Measurements from ENCODE around the gene PCYT2. TPM values are rescaled to one million over a fixed set of nuclear protein-coding genes. Genes with fewer than 3 reads are reported as not detected.

Gene PCYT2
- total RNA-seq, 1 donor, result 67.0 TPM

DNA sequence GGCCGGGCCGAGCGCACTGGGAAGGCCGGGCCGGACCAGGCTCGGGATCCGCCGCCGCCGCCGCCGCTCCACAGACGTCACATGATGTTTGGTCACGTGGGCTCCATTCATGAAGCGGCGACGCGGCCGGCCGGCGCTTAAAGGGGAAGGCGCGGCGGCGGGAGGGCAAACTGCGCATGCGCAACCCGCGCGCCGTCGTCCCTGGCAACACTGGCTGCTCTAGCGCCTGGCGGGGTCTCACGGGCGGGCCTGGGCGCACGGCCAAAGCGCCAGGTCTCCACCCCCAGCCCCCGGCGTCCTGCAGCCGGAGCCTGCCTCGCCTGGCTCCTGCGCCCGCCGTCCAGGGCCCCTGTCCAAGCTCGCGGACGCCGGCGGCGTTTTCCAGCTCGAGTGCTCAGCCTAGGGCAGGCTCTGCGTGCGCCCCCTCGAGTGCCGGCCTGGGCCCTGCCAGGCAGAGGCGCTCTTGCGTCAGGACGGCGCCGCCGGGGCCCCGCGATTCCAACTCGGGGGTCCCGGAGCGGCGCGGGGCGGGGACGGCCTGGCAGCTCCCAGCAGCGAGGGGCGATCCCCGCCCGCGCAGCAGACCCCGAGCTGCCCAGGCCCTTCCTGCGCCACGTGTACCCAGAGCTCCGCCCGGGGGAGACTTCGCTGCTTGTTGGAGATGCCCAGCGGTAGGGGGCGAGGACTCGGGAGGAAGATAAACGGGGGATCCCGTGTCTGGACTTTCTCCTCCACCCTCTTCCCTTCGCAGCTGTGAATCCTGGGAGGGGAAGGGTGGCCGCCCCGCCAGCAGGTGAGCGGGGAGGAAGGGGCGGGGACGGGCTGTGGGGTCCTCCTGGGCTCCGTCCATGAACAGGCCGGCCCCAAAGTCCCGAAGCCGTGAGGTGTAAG lies 16.7 kb upstream of the PCYT2 start, which contains the start of gene MAFG:
Gene MAFG, minus strand, starts transcription at position 83 of the 891 bp plus-strand sequence. CDS start 4,550 bp downstream, outside the sequence.
- DNase-seq (ENCODE audit: insufficient read length, low spot score, missing footprints), result peak; percentile 100
- TF ChIP-seq, protein P1, sequence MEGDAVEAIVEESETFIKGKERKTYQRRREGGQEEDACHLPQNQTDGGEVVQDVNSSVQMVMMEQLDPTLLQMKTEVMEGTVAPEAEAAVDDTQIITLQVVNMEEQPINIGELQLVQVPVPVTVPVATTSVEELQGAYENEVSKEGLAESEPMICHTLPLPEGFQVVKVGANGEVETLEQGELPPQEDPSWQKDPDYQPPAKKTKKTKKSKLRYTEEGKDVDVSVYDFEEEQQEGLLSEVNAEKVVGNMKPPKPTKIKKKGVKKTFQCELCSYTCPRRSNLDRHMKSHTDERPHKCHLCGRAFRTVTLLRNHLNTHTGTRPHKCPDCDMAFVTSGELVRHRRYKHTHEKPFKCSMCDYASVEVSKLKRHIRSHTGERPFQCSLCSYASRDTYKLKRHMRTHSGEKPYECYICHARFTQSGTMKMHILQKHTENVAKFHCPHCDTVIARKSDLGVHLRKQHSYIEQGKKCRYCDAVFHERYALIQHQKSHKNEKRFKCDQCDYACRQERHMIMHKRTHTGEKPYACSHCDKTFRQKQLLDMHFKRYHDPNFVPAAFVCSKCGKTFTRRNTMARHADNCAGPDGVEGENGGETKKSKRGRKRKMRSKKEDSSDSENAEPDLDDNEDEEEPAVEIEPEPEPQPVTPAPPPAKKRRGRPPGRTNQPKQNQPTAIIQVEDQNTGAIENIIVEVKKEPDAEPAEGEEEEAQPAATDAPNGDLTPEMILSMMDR (IDR thresholded peaks at IDR 0.05; ENCODE audit: extremely low read depth, low read depth, low read length), result peak; percentile 34
- Histone ChIP-seq H3K27me3 (ENCODE audit: insufficient read depth, low read length) (no peaks in the 10 kb centered on the region), H2AFZ (ENCODE audit: low read length) (peak within 1 kb of the TSS; percentile 70), H3K4me3 (ENCODE audit: insufficient read depth, low read length) (peak within 1 kb of the TSS; percentile 89), H3K4me2 (ENCODE audit: insufficient read depth, low read length) (peak within 1 kb of the TSS; percentile 88), H3K79me2 (ENCODE audit: insufficient read depth, low read length) (peaks cover 41% of the 10 kb centered on the region), H4K20me1 (ENCODE audit: insufficient read depth, low read length) (peaks cover 22% of the 10 kb centered on the region), H3K27ac (ENCODE audit: low read depth, low read length) (peak within 1 kb of the TSS; percentile 89), H3K36me3 (ENCODE audit: insufficient read depth, low read length) (no peaks in the 10 kb centered on the region), H3K4me1 (ENCODE audit: insufficient read depth, low read length) (peaks cover 23% of the 10 kb centered on the region), H3K9me3 (ENCODE audit: low read depth, low read length) (no peaks in the 10 kb centered on the region)

DNA sequence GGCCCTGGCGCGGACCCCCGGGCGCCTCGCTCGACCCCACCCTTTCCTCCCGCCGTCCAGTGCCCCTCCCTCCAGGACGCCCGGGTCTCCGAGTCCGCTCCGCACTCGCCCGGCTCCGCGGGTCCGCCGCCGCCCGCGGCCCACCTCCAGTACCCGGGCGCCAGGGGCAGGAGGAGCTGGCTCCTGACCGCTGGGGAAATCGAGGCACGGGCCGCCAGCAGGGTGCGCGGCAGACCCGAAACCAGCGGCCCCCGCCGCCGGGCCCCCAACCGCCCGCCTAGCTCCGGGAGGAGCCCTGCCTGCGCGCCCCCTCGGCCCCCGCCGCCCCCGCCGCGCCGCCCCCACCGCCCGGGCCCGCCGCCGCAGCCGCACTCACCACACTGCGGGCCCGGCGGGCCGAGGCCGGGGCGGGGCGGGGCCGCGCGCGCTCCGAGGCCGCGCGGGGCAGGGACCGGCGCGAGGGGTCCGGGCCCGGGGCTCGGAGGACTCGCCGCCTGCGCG lies 16.0 kb upstream of the PCYT2 start:
- Histone ChIP-seq H3K27ac (ENCODE audit: low read depth, low read length) (peak overlapping the region; percentile 89), H3K4me3 (ENCODE audit: insufficient read depth, low read length) (peak overlapping the region; percentile 89), H4K20me1 (ENCODE audit: insufficient read depth, low read length) (peaks cover 24% of the 10 kb centered on the region), H3K4me1 (ENCODE audit: insufficient read depth, low read length) (peaks cover 23% of the 10 kb centered on the region), H3K4me2 (ENCODE audit: insufficient read depth, low read length) (peak overlapping the region; percentile 73), H3K79me2 (ENCODE audit: insufficient read depth, low read length) (peaks cover 48% of the 10 kb centered on the region), H3K9me3 (ENCODE audit: low read depth, low read length) (no peaks in the 10 kb centered on the region), H3K36me3 (ENCODE audit: insufficient read depth, low read length) (peaks cover 2% of the 10 kb centered on the region), H3K27me3 (ENCODE audit: insufficient read depth, low read length) (no peaks in the 10 kb centered on the region), H2AFZ (ENCODE audit: low read length) (no peak overlapping the region)
- peak; percentile 96 for DNase-seq (ENCODE audit: insufficient read length, low spot score, missing footprints)
- TF ChIP-seq, protein P1 (IDR thresholded peaks at IDR 0.05; ENCODE audit: extremely low read depth, low read depth, low read length), result no peak

DNA sequence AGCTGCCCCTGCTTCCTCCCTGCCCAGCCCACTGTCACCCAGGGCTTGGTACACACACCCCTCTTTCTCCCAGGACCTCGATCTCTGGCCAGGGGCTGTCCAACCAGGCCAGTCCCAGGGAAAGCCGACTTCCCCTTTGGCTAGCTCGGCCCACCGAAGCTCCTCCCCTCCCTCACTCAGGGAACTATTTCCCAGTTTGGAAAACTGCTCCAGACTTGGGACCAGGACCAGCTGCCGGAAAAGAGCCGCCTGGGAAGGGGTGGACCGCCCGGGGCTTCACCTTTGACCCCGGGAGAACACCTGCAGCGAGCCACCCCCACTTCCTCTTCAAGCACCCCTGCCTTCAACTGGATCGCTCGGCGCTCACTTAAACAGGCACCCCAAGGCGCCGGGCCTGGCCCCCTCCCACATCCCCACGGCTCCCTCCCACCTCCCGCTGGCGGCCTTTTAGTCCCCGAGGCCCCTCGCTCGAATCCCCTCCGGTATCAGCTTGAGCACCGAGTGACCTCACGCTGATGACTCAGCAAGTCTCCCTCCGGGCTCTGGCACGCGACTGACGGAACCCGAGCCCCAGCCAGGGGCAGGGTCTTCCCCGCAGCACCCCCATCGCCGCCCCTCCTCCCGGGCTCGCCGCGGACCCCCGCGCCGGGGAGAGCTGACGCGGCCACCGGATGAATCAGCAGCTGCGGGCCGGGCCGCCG lies 15.4 kb upstream of the PCYT2 start:
- Histone ChIP-seq H3K36me3 (ENCODE audit: insufficient read depth, low read length) (peaks cover 8% of the 10 kb centered on the region), H3K27me3 (ENCODE audit: insufficient read depth, low read length) (no peaks in the 10 kb centered on the region), H3K27ac (ENCODE audit: low read depth, low read length) (peak overlapping the region; percentile 89), H3K79me2 (ENCODE audit: insufficient read depth, low read length) (peaks cover 53% of the 10 kb centered on the region), H3K4me2 (ENCODE audit: insufficient read depth, low read length) (peak overlapping the region; percentile 73), H3K4me3 (ENCODE audit: insufficient read depth, low read length) (peak overlapping the region; percentile 89), H2AFZ (ENCODE audit: low read length) (no peak overlapping the region), H4K20me1 (ENCODE audit: insufficient read depth, low read length) (peaks cover 25% of the 10 kb centered on the region), H3K9me3 (ENCODE audit: low read depth, low read length) (no peaks in the 10 kb centered on the region), H3K4me1 (ENCODE audit: insufficient read depth, low read length) (peaks cover 23% of the 10 kb centered on the region)
- TF ChIP-seq, protein P1 (IDR thresholded peaks at IDR 0.05; ENCODE audit: extremely low read depth, low read depth, low read length), result no peak
- DNase-seq (ENCODE audit: insufficient read length, low spot score, missing footprints), result peak; percentile 100

Data from osteoblast (primary cell).